Right lobe of liver (tissue), 4 donors: ENCODE data around the gene FOXD1.

Source experiments
- POLR2A ChIP-seq: fragments of 450-650 bp; IDR thresholded peaks from one replicate; pipeline ENCODE4 v1.6.1; 2017; ENCODE audit warnings: antibody characterized with exemption, mild to moderate bottlenecking
- TF ChIP-seq, protein P1 (sequence below), 4 donors: fragments of 200-600 bp in 3 of 4; fragments of 450-650 bp in 1 of 4; IDR thresholded peaks; one replicate each; pipeline versions ENCODE4 v1.5.1 to v1.8.0; 2016 to 2022; ENCODE audit warnings: antibody characterized with exemption in 4 of 4, mild to moderate bottlenecking in 2 of 4
- donor health status: DM: no; HTN: no; CAD: no.
- donor health status: DM: no; HTN: no; CAD: no.
- donor health status: DM: no; HTN: yes; CAD: no.

DNA sequence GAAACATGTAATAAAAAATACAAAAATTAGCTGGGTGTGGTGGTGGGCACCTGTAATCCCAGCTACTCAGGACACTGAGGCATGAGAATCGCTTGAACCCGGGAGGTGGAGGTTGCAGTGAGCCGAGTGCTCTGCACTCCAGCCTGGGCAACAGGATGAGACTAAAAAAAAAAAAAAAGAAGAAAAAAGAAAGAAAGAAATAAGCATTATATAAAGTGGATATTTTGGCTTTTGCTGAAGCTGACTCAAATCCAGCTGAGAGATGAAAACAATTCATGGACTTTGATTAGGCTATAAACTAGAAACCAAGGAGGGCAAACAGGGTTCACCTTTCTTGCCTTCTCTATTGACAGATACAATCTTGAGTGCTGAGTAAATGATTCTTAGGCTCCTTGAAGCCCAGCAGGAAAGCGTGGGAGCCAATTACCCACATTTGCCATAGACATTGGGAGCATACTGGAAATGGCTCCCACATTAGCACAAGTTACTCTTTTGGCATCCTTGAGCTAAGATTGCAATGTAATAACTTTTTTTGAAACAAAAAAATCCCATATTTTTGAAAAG lies 47.3 kb upstream of the FOXD1 start:
- TF ChIP-seq, protein P1, sequence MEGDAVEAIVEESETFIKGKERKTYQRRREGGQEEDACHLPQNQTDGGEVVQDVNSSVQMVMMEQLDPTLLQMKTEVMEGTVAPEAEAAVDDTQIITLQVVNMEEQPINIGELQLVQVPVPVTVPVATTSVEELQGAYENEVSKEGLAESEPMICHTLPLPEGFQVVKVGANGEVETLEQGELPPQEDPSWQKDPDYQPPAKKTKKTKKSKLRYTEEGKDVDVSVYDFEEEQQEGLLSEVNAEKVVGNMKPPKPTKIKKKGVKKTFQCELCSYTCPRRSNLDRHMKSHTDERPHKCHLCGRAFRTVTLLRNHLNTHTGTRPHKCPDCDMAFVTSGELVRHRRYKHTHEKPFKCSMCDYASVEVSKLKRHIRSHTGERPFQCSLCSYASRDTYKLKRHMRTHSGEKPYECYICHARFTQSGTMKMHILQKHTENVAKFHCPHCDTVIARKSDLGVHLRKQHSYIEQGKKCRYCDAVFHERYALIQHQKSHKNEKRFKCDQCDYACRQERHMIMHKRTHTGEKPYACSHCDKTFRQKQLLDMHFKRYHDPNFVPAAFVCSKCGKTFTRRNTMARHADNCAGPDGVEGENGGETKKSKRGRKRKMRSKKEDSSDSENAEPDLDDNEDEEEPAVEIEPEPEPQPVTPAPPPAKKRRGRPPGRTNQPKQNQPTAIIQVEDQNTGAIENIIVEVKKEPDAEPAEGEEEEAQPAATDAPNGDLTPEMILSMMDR (IDR thresholded peaks at IDR 0.05), result no peak
- no peak for TF ChIP-seq POLR2A
